GM12878 (cell line): ENCODE results near the gene TM6SF1. TPM values are rescaled to one million over a fixed set of nuclear protein-coding genes. Genes with fewer than 3 reads are reported as not detected.

ENCODE experiments used
- ATAC-seq: fragments of 200-7000 bp; cut with Tn5 transposase; 3 replicates; pipeline ENCODE4 v1.9.1; 2020; ENCODE audit warnings: mild to moderate bottlenecking, moderate library complexity
- BruUV-seq: library from RNA; stranded (reverse); fragments of 400-500 nt; replicated peaks from 2 replicates; lab custom pipeline; 2021; lab: Mats Ljungman, UMichigan
- CTCF ChIA-PET: fragments of 300-600 bp; sonication (Branson Sonifier 250); formaldehyde crosslinking; extraction: SDS; loops from one replicate; lab custom pipeline; 2021; ENCODE audit warnings: inconsistent platforms; lab: Yijun Ruan, JAX
- POLR2A ChIA-PET: fragments of 350-600 bp; formaldehyde crosslinking; extraction: SDS; loops from one replicate; lab custom pipeline; 2021; ENCODE audit warnings: inconsistent platforms; lab: Charles Lee
- RAD21 ChIA-PET: fragments of 300-600 bp; sonication (Branson Sonifier 250); formaldehyde crosslinking; loops from one replicate; lab custom pipeline; 2023; ENCODE audit warnings: antibody characterized with exemption; ENCODE audit not compliant: unreplicated experiment; lab: Charles Lee
- SMC1A ChIA-PET: fragments of 300-600 bp; sonication (Branson Sonifier 250); formaldehyde crosslinking; loops from one replicate; lab custom pipeline; 2023; ENCODE audit not compliant: unreplicated experiment, uncharacterized antibody; lab: Charles Lee
- DNase-seq: peaks from one replicate; pipeline ENCODE4 v3.0.0-alpha.2; 2011; ENCODE audit warnings: low read depth, low spot score
- FAIRE-seq: peaks from 3 replicates; lab custom pipeline; 2011; peaks lifted over from hg19 to GRCh38; lab: Jason Lieb, UNC
- H2AFZ ChIP-seq: 2 replicates; pipeline ENCODE4 v1.6.0; 2011; ENCODE audit warnings: low read depth, low read length, control low read depth; ENCODE audit not compliant: control insufficient read depth
- H3K27ac ChIP-seq: 2 replicates; pipeline ENCODE4 v1.5.1; 2011; ENCODE audit warnings: control low read depth; ENCODE audit not compliant: control insufficient read depth, insufficient read depth
- H3K27me3 ChIP-seq, 2 experiments: replicated peaks in 1 of 2; 2 replicates each; pipeline versions ENCODE4 v1.6.0 to v1.6.1; 2011; ENCODE audit warnings: low read length in 1 of 2; ENCODE audit not compliant: control insufficient read depth in 2 of 2, insufficient read depth in 2 of 2
- H3K36me3 ChIP-seq, 2 experiments: 2 replicates each; pipeline ENCODE4 v1.5.1; 2011; ENCODE audit warnings: low read length in 1 of 2; ENCODE audit not compliant: control insufficient read depth in 2 of 2, insufficient read depth in 2 of 2
- H3K4me1 ChIP-seq: 2 replicates; pipeline ENCODE4 v1.6.1; 2011; ENCODE audit warnings: mild to moderate bottlenecking, low read length, moderate library complexity, mixed read lengths; ENCODE audit not compliant: control insufficient read depth, insufficient read depth
- H3K4me2 ChIP-seq: 2 replicates; pipeline ENCODE4 v1.6.0; 2011; ENCODE audit warnings: control low read depth; ENCODE audit not compliant: control insufficient read depth, insufficient read depth
- H3K4me3 ChIP-seq: fragments of 200-600 bp; sonication (generic); 2 replicates; pipeline ENCODE4 v1.5.1; 2016
- H3K79me2 ChIP-seq: 2 replicates; pipeline ENCODE4 v1.6.0; 2011; ENCODE audit warnings: low read length; ENCODE audit not compliant: control insufficient read depth, insufficient read depth
- H3K9ac ChIP-seq: 2 replicates; pipeline ENCODE4 v1.8.0; 2011; ENCODE audit warnings: low read length, control low read depth, mixed read lengths; ENCODE audit not compliant: control insufficient read depth, insufficient read depth
- H3K9me3 ChIP-seq: replicated peaks from 3 replicates; pipeline ENCODE4 v1.5.1; 2011; ENCODE audit warnings: mild to moderate bottlenecking, low read length; ENCODE audit not compliant: control insufficient read depth, insufficient read depth
- H4K20me1 ChIP-seq: 2 replicates; pipeline ENCODE4 v1.6.0; 2011; ENCODE audit not compliant: control insufficient read depth, insufficient read depth
- BMI1 ChIP-seq: fragments of 450-650 bp; IDR thresholded peaks from 2 replicates; pipeline ENCODE4 v1.6.1; 2016; ENCODE audit warnings: mild to moderate bottlenecking, moderate library complexity, borderline replicate concordance
- HDGF ChIP-seq: fragments of 450-650 bp; IDR thresholded peaks from 2 replicates; pipeline ENCODE4 v1.6.1; 2016; ENCODE audit warnings: antibody characterized with exemption
- IKZF1 ChIP-seq: fragments of 450-650 bp; conservative IDR thresholded peaks from 2 replicates; pipeline ENCODE4 v1.6.1; 2017; ENCODE audit warnings: antibody characterized with exemption, mild to moderate bottlenecking
- MTA2 ChIP-seq: fragments of 450-650 bp; IDR thresholded peaks from 2 replicates; pipeline ENCODE4 v1.6.1; 2016; ENCODE audit warnings: low read depth, mild to moderate bottlenecking, moderate library complexity
- MXI1 ChIP-seq: fragments of 150-350 bp; IDR thresholded peaks from 2 replicates; pipeline ENCODE4 v1.6.1; 2011; ENCODE audit warnings: low read depth, mild to moderate bottlenecking, inconsistent platforms, low read length, improper control_type of control experiment
- RFX5 ChIP-seq: IDR thresholded peaks from 2 replicates; pipeline ENCODE4 v1.6.1; 2011; ENCODE audit warnings: low read depth, low read length, improper control_type of control experiment
- SMC3 ChIP-seq: IDR thresholded peaks from 2 replicates; pipeline ENCODE4 v1.6.1; 2011; ENCODE audit warnings: low read length, improper control_type of control experiment, borderline replicate concordance
- SPI1 ChIP-seq: IDR thresholded peaks from 2 replicates; pipeline ENCODE4 v1.6.1; 2011; ENCODE audit warnings: low read depth, mild to moderate bottlenecking, low read length, moderate library complexity, borderline replicate concordance; ENCODE audit not compliant: insufficient read depth
- ZNF217 ChIP-seq: fragments of 450-650 bp; IDR thresholded peaks from 2 replicates; pipeline ENCODE4 v1.6.1; 2017; ENCODE audit warnings: antibody characterized with exemption, mild to moderate bottlenecking
- WGBS: methylation state at CpG from one replicate; pipeline ENCODE4 v1.1.6; 2016; ENCODE audit warnings: low lambda C conversion rate; ENCODE audit not compliant: insufficient replicate concordance, insufficient coverage; ENCODE audit errors: missing lambda C conversion rate; 5-methylcytosine and 5-hydroxymethylcytosine counted together
- in situ Hi-C: fragments of 300-500 bp; cut with MboI; formaldehyde crosslinking; loops from 9 replicates; pipeline ENCODE4 v1.14.3; 2018; ENCODE audit warnings: mixed read lengths
- intact Hi-C: fragments of 100-400 bp; cut with micrococcal nuclease; formaldehyde crosslinking; loops from one replicate; pipeline ENCODE4 v1.14.2; 2022; ENCODE audit not compliant: unreplicated experiment
- polyA plus RNA-seq, 11 experiments: library from polyadenylated mRNA; depleted of rRNA in 4 of 11; unstranded in 6 of 11; stranded (reverse) in 5 of 11; fragments of >200 nt; fragmentation: Nextera tagmentation in 4 of 11; fragmentation: Illumina TruSeq in 1 of 11; extraction: Ambion mirVana in 4 of 11; extraction: Trizol in 1 of 11; gene quantifications; 1 replicate in 1 of 11; 2 replicates in 10 of 11; pipeline versions ENCODE4 v1.2.1 to v1.2.3, GENCODE V29; 2011 to 2016; ENCODE audit warnings: inconsistent platforms in 2 of 11, missing spikeins in 2 of 11, low read depth in 1 of 11
- total RNA-seq, 4 experiments: library from RNA; depleted of rRNA in 3 of 4; stranded (reverse); fragments of >200 nt in 3 of 4; fragmentation: Illumina TruSeq in 1 of 4; extraction: Trizol in 1 of 4; gene quantifications; 2 replicates each; pipeline versions ENCODE4 v1.2.1 to v1.2.3, GENCODE V29; 2013 to 2021

The TM6SF1 gene
- total and polyA plus RNA-seq, 10 of the 15 experiments (the other 5 are each of a cell fraction or from before 2014, with no cell fraction given), result 0.56 to 2.7 (median 1.2) TPM

DNA sequence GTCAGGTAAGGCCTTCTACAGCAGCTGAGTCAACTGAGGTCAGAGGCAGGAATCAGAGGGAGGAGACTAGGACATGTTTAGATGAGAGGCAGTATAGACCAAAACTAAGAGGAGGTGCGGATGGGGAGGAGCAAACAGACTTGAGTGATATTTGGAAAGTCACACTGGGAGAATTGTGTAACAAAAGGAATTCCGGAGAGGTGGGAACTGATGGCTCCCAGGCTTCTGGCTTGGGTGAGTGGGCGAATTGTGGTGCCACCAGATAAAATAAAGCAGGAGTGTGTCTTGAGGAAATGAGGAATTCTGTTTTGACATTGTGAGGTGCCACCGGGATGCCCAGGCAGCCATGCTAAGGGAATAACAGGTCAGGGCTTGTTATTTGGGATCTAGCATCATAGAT, 3.3 kb upstream of the TM6SF1 start (continued):
- no peak for TF ChIP-seq MTA2

DNA sequence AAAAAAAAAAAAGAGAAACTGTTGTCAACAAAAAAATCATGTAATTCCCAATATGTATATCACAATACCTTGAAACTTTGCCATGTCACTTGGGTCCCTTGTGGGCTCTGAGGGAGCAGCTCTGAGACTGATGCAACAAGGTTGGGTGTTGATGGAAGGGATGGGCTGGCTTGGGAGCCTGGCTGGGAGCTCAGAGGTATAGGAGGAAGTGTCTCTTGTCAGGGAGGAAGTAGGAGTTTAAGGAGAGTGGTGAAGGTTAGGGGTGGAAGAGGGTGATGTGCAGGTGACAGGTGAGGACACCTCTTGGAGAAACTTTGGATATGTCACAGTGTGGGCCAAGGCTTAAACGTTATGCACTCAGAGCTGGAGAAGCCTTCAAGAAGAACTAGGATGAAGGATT, 2.0 kb upstream of the TM6SF1 start:
- no peak overlapping the region for H3K9ac ChIP-seq
- ChIA-PET POLR2A (no interaction called here), RAD21 (no interaction called here), CTCF (no interaction called here), SMC1A (no interaction called here)
- DNase-seq, result no peak
- no peak overlapping the region for H3K27ac ChIP-seq
- WGBS, result 50% methylated on average over 1 of the region's 1 CpG
- TF ChIP-seq IKZF1 (no peak), MXI1 (no peak), RFX5 (no peak), SPI1 (peak; percentile 31; the same call in 1 of the 2 replicates), SMC3 (no peak), ZNF217 (no peak), BMI1 (no peak), HDGF (no peak)
- H3K4me3 ChIP-seq, result no peak overlapping the region
- peaks cover 19% of the 10 kb centered on the region for H3K4me1 ChIP-seq
- FAIRE-seq, result no peak
- H3K79me2 ChIP-seq, result no peaks in the 10 kb centered on the region; the same call in 1 of the 2 replicates
- no peak for ATAC-seq
- H3K36me3 ChIP-seq, result no peaks in the 10 kb centered on the region
- no peaks in the 10 kb centered on the region for H3K9me3 ChIP-seq
- intact Hi-C loops (no loop called here), in situ Hi-C loops (no loop called here)
- H3K4me2 ChIP-seq, result no peak overlapping the region
- H3K27me3 ChIP-seq, result no peaks in the 10 kb centered on the region
- BruUV-seq, result no TSS peak
- H4K20me1 ChIP-seq, result no peaks in the 10 kb centered on the region
- no peak overlapping the region for H2AFZ ChIP-seq
